T-helper 2 cell (primary cell): Measurements from ENCODE around the gene MIGA2.
A peak's percentile ranks its signal among the peaks of the same experiment; 100 is the strongest.

ENCODE experiments used
- DNase-seq, 5 experiments: peaks; one replicate each; pipeline versions ENCODE4 v3.0.0 to v3.0.0-alpha.2; 2012 to 2022

MIGA2 gene

GRCh38 chr9:129074106-129074505 is 37.7 kb downstream of the MIGA2 start:
- no peak for DNase-seq

GRCh38 chr9:129075996-129076639 is 39.7 kb downstream of the MIGA2 start:
- DNase-seq: no peak

GRCh38 chr9:129076640-129077037 is 40.2 kb downstream of the MIGA2 start:
- no peak for DNase-seq

GRCh38 chr9:129077236-129077635 is 40.8 kb downstream of the MIGA2 start:
- DNase-seq: no peak

GRCh38 chr9:129078691-129079503 is 42.5 kb downstream of the MIGA2 start:
- DNase-seq: no peak

- DNase-seq: no peak
Measured at GRCh38 chr9:129079829-129080228, 43.4 kb downstream of the MIGA2 start.

GRCh38 chr9:129080298-129080600 is 43.8 kb downstream of the MIGA2 start:
- DNase-seq: no peak

GRCh38 chr9:129080601-129081387 is 44.4 kb downstream of the MIGA2 start, which contains the start of gene DOLPP1:
TSS of gene DOLPP1 (plus strand) at chr9:129081111. CDS start at chr9:129081132, 21 bp downstream.
- peak; percentile 96 to 100 (median 98) for DNase-seq

GRCh38 chr9:129081388-129081904 is 45.0 kb downstream of the MIGA2 start:
- DNase-seq: no peak

GRCh38 chr9:129084087-129084486 is 47.7 kb downstream of the MIGA2 start:
- DNase-seq: no peak

GRCh38 chr9:129089246-129089645 is 52.8 kb downstream of the MIGA2 start:
- DNase-seq: no peak

- DNase-seq: no peak
Measured at GRCh38 chr9:129093602-129094386, 57.4 kb downstream of the MIGA2 start.

- no peak for DNase-seq
Measured at GRCh38 chr9:129094387-129095169, 58.2 kb downstream of the MIGA2 start.

- DNase-seq: no peak
Measured at GRCh38 chr9:129095170-129095667, 58.8 kb downstream of the MIGA2 start.

GRCh38 chr9:129095908-129096307 is 59.5 kb downstream of the MIGA2 start:
- DNase-seq: no peak

GRCh38 chr9:129097671-129098306 is 61.4 kb downstream of the MIGA2 start:
- no peak for DNase-seq

GRCh38 chr9:129098328-129098727 is 61.9 kb downstream of the MIGA2 start:
- no peak for DNase-seq

- no peak for DNase-seq
Measured at GRCh38 chr9:129100383-129101169, 64.2 kb downstream of the MIGA2 start.

- no peak for DNase-seq
Measured at GRCh38 chr9:129101279-129101678, 64.9 kb downstream of the MIGA2 start.

- DNase-seq: no peak
Measured at GRCh38 chr9:129102095-129102525, 65.7 kb downstream of the MIGA2 start.
